Measurements from ENCODE around the gene PRAMEF15.
"Not testable (repeated sequence)": the region's sequence is repeated elsewhere in the genome, so short reads cannot be mapped to it uniquely, and the experiment has no call there.

The PRAMEF15 gene

GRCh38 chr1:13315281-13315680, at the start of gene PRAMEF15:
Gene PRAMEF15, plus strand, starts transcription at chr1:13315581. Its CDS starts 2,827 bp downstream, at chr1:13318408.
- DNase-seq (ENCODE audit: low read depth in 2 of 2), result not testable (repeated sequence)

GRCh38 chr1:13277016-13277415, 38.4 kb upstream of the PRAMEF15 start:
- not testable (repeated sequence) for DNase-seq (ENCODE audit: low read depth in 2 of 2)

DNA sequence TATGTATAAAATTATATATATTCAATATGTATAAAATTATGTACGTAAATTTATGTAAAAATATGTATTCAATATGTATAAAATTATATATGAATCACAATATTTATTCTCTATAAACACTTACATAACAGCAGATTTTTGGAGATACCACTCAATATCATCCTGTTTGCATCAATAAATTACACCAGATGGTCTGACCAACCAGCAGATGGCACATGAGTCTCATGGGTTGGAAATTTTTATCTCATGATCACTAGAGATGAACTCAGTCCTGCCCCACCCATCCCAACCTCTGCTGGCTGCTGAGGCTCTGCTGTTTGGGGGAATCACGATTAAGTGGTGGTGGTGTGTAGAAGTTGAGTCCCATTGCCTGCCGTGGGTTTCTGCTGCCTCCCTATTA, 35.8 kb upstream of the PRAMEF15 start:
- not testable (repeated sequence) for DNase-seq (ENCODE audit: low read depth in 2 of 2)

- DNase-seq (ENCODE audit: low read depth in 2 of 2), result not testable (repeated sequence)
Measured at GRCh38 chr1:13285037-13285436, 30.3 kb upstream of the PRAMEF15 start, which contains the start of gene PRAMEF8. Gene PRAMEF8, minus strand, starts transcription at chr1:13285137. Its CDS starts 1,046 bp downstream, at chr1:13284091.

- DNase-seq (ENCODE audit: low read depth in 2 of 2), result not testable (repeated sequence)
Measured at GRCh38 chr1:13289030-13289429, 26.4 kb upstream of the PRAMEF15 start.

- DNase-seq (ENCODE audit: low read depth in 2 of 2), result not testable (repeated sequence)
Measured at GRCh38 chr1:13297216-13297931, 18.0 kb upstream of the PRAMEF15 start.

DNA sequence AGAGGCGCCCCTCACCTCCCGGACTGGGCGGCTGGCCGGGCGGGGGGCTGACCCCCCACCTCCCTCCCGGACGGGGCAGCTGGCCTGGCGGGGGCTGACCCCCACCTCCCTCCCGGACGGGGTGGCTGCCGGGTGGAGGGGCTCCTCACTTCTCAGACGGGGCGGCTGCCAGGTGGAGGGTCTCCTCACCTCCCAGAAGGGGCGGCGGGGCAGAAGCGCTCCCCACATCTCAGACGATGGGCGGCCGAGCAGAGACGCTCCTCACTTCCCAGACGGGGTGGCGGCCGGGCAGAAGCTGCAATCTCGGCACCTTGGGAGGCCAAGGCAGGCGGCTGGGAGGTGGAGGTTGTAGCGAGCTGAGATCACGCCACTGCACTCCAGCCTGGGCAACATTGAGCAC, 16.7 kb upstream of the PRAMEF15 start:
- not testable (repeated sequence) for DNase-seq (ENCODE audit: low read depth in 2 of 2)

- DNase-seq (ENCODE audit: low read depth in 2 of 2), result not testable (repeated sequence)
Measured at GRCh38 chr1:13302197-13302596, 13.2 kb upstream of the PRAMEF15 start.

DNA sequence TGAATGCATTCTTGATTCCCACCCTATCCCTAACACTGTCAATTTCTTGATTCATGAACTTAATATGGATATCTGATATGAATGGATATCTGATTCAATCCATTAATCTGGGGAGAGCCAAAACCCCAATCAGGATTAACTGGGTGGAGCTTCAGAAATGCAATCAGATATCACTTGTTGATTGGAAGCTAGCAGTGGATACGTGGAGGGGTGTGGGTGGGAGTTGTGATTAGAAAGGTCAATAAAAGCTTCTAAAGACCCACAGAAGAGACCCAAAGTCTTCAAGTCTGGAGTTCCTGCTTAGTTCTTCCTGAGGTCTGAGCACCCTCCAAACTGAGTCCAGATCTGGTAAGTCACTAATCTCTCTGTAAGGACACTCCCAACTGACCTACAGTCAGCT, 12.1 kb upstream of the PRAMEF15 start, which contains the start of gene PRAMEF33:
TSS of gene PRAMEF33 (plus strand) at position 301 of the 400 bp plus-strand sequence. CDS start 2,416 bp downstream, outside the sequence.
- not testable (repeated sequence) for DNase-seq (ENCODE audit: low read depth in 2 of 2)

- not testable (repeated sequence) for DNase-seq (ENCODE audit: low read depth in 2 of 2)
Measured at GRCh38 chr1:13342496-13342895, 27.1 kb downstream of the PRAMEF15 start.

GRCh38 chr1:13347034-13347433, 31.7 kb downstream of the PRAMEF15 start, which contains the start of gene PRAMEF14:
Gene PRAMEF14, minus strand, starts transcription at chr1:13347134. Its CDS starts 1,820 bp downstream, at chr1:13345314.
- not testable (repeated sequence) for DNase-seq (ENCODE audit: low read depth in 2 of 2)

DNA sequence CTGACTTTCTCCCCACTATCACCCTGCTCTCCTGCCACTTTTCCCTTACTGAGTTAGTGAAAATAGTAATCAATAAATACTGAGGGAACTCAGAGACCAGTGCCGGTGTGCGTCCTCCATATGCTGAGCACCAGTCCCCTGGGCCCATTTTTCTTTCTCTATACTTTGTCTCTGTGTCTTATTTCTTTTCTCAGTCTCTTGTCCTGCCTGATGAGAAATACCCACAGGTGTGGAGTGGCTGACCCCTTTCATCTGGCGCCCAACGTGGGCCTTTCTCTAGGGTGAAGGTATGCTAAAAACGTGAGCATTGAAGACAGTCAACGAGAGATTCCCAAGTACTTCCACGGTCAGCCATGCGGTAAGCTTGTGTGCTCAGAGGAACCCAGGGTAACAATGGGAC, 38.1 kb downstream of the PRAMEF15 start:
- DNase-seq (ENCODE audit: low read depth in 2 of 2), result not testable (repeated sequence)

GRCh38 chr1:13354475-13354874, 39.1 kb downstream of the PRAMEF15 start:
- DNase-seq (ENCODE audit: low read depth in 2 of 2), result not testable (repeated sequence)

DNA sequence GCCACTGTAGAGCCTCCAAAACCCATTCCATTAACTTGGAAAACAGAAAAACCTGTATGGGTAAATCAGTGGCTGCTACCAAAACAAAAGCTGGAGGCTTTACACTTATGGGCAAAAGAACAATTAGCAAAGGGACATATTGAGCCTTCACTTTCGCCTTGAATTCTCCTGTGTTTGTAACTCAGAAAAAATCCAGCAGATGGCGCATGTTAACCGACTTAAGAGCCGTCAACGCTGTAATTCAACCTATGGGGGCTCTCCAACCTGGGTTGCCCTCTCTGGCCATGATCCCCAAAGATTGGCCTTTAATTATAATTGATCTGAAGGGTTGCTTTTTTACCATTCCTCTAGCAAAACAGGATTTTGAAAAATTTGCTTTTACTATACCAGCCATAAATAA, 41.4 kb downstream of the PRAMEF15 start:
- not testable (repeated sequence) for DNase-seq (ENCODE audit: low read depth in 2 of 2)

DNA sequence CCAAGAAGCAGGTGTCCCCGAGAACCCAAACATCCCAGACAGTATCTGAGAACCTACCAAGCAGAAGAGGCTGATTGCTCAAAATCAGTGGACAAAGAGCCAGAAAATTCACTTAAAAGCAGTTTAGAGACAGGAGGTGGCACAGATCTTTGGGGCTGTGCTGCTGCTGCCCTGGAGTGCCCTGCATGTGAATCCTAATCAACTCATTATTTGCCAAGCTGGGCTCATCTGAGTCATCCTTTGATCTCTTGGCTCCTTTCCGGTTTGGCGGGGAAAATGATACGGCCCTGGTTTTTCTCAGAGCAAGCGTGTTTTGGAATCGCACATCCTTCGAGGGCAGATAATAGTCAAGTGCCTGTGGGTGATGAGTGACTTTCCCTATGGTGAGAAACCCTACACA, 47.0 kb downstream of the PRAMEF15 start:
- DNase-seq (ENCODE audit: low read depth in 2 of 2), result not testable (repeated sequence)

- DNase-seq (ENCODE audit: low read depth in 2 of 2), result not testable (repeated sequence)
Measured at GRCh38 chr1:13364928-13365327, 49.5 kb downstream of the PRAMEF15 start.

- not testable (repeated sequence) for DNase-seq (ENCODE audit: low read depth in 2 of 2)
Measured at GRCh38 chr1:13366536-13366935, 51.2 kb downstream of the PRAMEF15 start.

DNA sequence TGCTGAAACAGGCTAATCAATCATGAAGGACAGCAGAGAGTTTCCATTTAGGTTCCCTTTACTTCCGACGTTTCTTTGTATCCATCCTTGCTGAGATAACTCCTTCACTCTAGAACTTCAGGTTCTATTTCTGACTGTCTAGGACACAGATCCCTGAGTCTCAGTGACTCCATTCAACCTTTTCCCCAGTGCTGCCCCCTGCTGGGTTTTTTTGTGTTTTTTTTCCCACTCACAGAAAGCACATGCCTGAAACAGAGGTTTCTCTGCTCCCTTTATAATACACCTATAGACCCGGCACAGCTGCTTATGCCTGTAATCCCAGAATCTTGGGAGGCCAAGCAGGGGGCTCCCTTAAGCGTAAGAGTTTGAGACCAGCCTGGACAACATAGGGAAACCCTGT, 53.2 kb downstream of the PRAMEF15 start:
- not testable (repeated sequence) for DNase-seq (ENCODE audit: low read depth in 2 of 2)

Data from stimulated activated CD8-positive, alpha-beta memory T cell treated with anti-CD3 and anti-CD28 coated beads, Interleukin-7, amount 100 ng/mL, for 1 hour (primary cell).